Uterus (tissue), 2 donors: ENCODE results near the gene VAV1.

ENCODE experiments used
- CTCF ChIP-seq, 4 experiments: fragments of 200-600 bp in 2 of 4; fragments of 450-650 bp in 2 of 4; sonication (generic) in 2 of 4; IDR thresholded peaks; one replicate each; pipeline ENCODE4 v1.5.1; 2016 to 2019; ENCODE audit warnings: antibody characterized with exemption in 4 of 4, mild to moderate bottlenecking in 2 of 4, moderate library complexity in 1 of 4
- POLR2A ChIP-seq, 2 donors: fragments of 450-650 bp; IDR thresholded peaks; one replicate each; pipeline ENCODE4 v1.6.1; 2016; ENCODE audit warnings: antibody characterized with exemption in 2 of 2, mild to moderate bottlenecking in 1 of 2, moderate library complexity in 1 of 2

GRCh38 chr19:6777434-6777833, 4.9 kb downstream of the VAV1 start:
- TF ChIP-seq CTCF (IDR thresholded peaks at IDR 0.05) (no peak), POLR2A (IDR thresholded peaks at IDR 0.05) (no peak)
